ENCODE measurements around the gene TXNDC16.
A peak's percentile ranks its signal among the peaks of the same experiment; 100 is the strongest.
"Not testable (repeated sequence)": the region's sequence is repeated elsewhere in the genome, so short reads cannot be mapped to it uniquely, and the experiment has no call there.

Gene TXNDC16

GRCh38 chr14:52481864-52482263, 70.4 kb downstream of the TXNDC16 start:
- CTCF ChIA-PET: no interaction called here
- no peak for TF ChIP-seq CTCF (IDR thresholded peaks at IDR 0.05; ENCODE audit: control extremely low read depth, extremely low read depth, low read depth, missing control alignments)
- POLR2A ChIA-PET: no interaction called here
- DNase-seq (ENCODE audit: extremely low spot score): no peak

- peak; percentile 13 for TF ChIP-seq CTCF (IDR thresholded peaks at IDR 0.05; ENCODE audit: control extremely low read depth, extremely low read depth, low read depth, missing control alignments)
- ChIA-PET CTCF (interaction anchor here (1.5 kb wide), 1 partner anchor 173 kb away, joined by 8 read pairs; no protein-coding TSS in a partner anchor), POLR2A (no interaction called here)
- peak; percentile 37 for DNase-seq (ENCODE audit: extremely low spot score)
Measured at GRCh38 chr14:52473557-52473956, 78.7 kb downstream of the TXNDC16 start.

- ChIA-PET CTCF (interaction anchor here (1.5 kb wide), 1 partner anchor 173 kb away, joined by 8 read pairs; no protein-coding TSS in a partner anchor), POLR2A (no interaction called here)
- DNase-seq (ENCODE audit: extremely low spot score): no peak
- TF ChIP-seq CTCF (IDR thresholded peaks at IDR 0.05; ENCODE audit: control extremely low read depth, extremely low read depth, low read depth, missing control alignments): no peak
Measured at GRCh38 chr14:52472728-52473127, 79.6 kb downstream of the TXNDC16 start.

GRCh38 chr14:52472251-52472650, 80.1 kb downstream of the TXNDC16 start:
- CTCF ChIA-PET: interaction anchor here (1.5 kb wide), 1 partner anchor 172 kb away, joined by 8 read pairs; no protein-coding TSS in a partner anchor
- POLR2A ChIA-PET; DNase-seq (ENCODE audit: extremely low spot score): not testable (repeated sequence)

GRCh38 chr14:52467515-52468266, 84.6 kb downstream of the TXNDC16 start:
- TF ChIP-seq CTCF (IDR thresholded peaks at IDR 0.05; ENCODE audit: control extremely low read depth, extremely low read depth, low read depth, missing control alignments): no peak
- CTCF ChIA-PET: interaction anchor here (1.1 to 1.6 kb wide), 2 partner anchors 10 to 169 kb away, joined by 3 to 4 read pairs; no protein-coding TSS in a partner anchor
- POLR2A ChIA-PET: no interaction called here
- DNase-seq (ENCODE audit: extremely low spot score): no peak

GRCh38 chr14:52464175-52464574, 88.1 kb downstream of the TXNDC16 start:
- no peak for TF ChIP-seq CTCF (IDR thresholded peaks at IDR 0.05; ENCODE audit: control extremely low read depth, extremely low read depth, low read depth, missing control alignments)
- ChIA-PET CTCF (no interaction called here), POLR2A (no interaction called here)
- DNase-seq (ENCODE audit: extremely low spot score): no peak

GRCh38 chr14:52463375-52463774, 88.9 kb downstream of the TXNDC16 start:
- CTCF ChIA-PET: no interaction called here
- POLR2A ChIA-PET: no interaction called here
- no peak for DNase-seq (ENCODE audit: extremely low spot score)
- no peak for TF ChIP-seq CTCF (IDR thresholded peaks at IDR 0.05; ENCODE audit: control extremely low read depth, extremely low read depth, low read depth, missing control alignments)
